ENCODE results near the gene LIX1. TPM values are rescaled to one million over a fixed set of nuclear protein-coding genes. Genes with fewer than 3 reads are reported as not detected.
"Not testable (repeated sequence)": the region's sequence is repeated elsewhere in the genome, so short reads cannot be mapped to it uniquely, and the experiment has no call there.

Gene LIX1
- polyA plus RNA-seq, 6 donors from 2014 or later: 0.93 to 3.3 (median 1.2) TPM

DNA sequence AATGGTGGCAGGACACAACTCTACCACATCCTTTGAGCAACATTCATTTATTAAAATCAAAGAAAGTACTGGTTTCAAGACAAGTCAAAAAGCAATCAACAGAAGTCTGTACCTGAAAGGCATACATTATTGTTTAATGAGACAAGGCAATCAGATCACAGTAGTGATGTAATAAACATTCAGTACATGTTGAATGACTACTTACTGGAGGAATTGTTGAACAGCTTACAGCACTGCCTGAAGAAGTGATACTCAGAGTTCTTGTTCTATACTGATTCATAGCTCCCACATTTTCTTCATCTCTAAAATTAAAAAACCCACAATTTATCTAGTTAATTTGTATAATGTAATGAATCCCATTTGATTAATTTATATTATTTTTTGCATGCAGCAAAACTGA lies 22.4 kb upstream of the LIX1 start:
- DNase-seq: no peak
- peaks cover 0 to 1% of the 10 kb centered on the region in 2 donors for H3K36me3 Mint-ChIP-seq
- peaks cover 6 to 14% (median 7%) of the 10 kb centered on the region in 3 donors for H3K4me1 Mint-ChIP-seq
- no peak overlapping the region for H3K27ac Mint-ChIP-seq
- no peaks in the 10 kb centered on the region for H3K27me3 Mint-ChIP-seq
- ATAC-seq (ENCODE audit: low read depth in 2 of 2): no peak
- no peak overlapping the region for H3K4me3 Mint-ChIP-seq
- H3K9me3 Mint-ChIP-seq: no peaks in the 10 kb centered on the region

DNA sequence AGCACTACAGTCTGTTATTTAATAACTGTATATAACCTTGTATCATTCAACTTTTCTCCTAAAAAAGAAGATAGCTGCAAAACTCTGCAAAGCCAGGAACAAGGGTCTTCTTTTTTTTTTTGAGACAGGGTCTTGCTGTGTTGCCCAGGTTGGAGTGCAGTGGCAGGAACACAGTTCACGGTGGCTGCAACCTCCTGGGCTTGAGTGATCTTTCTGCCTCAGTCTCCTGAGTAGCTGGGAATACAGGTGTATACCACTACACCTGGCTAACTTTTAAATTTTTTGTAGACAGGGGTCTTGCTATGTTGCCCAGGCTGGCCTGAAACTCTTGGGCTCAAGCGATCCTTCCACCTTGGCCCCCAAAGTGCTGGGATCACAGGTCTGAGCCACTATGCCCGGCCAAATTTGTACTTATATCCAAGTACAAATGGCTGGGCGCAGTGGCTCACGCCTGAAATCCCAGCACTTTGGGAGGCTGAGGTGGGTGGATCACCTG lies 21.4 kb upstream of the LIX1 start:
- peaks cover 0 to under 1% (median 0%) of the 10 kb centered on the region in 7 donors for H3K9me3 Mint-ChIP-seq
- H3K27ac Mint-ChIP-seq: peak overlapping the region in 2 of 6 donors; percentile 47 to 50
- peaks cover 6 to 16% (median 7%) of the 10 kb centered on the region in 3 donors for H3K4me1 Mint-ChIP-seq
- H3K4me3 Mint-ChIP-seq: no peak overlapping the region
- no peaks in the 10 kb centered on the region for H3K27me3 Mint-ChIP-seq
- ATAC-seq (ENCODE audit: low read depth in 2 of 2) (no peak), DNase-seq (no peak)
- H3K36me3 Mint-ChIP-seq: peaks cover 3 to 12% of the 10 kb centered on the region in 2 donors

DNA sequence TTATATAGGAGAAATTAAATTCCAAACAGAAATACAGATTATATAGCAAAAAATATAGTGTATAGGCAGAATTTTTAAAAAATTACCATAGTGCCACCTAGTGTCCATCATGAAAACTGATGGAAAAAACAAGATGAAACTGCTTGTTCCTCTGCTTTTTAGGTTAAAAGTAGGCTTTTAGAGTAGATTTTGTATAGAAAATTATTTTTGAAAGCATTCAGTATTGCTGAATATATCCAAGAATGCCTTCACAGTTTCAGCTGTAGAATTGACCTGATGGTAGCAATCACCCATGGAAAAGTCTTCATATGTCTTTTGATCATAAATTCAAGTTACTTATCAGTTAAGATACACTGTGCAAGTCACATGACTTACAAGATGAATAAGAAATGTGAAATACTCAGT lies 21.0 kb upstream of the LIX1 start:
- Mint-ChIP-seq H3K4me3 (no peak overlapping the region), H3K27me3 (no peaks in the 10 kb centered on the region), H3K27ac (no peak overlapping the region), H3K36me3 (peaks cover 7 to 16% of the 10 kb centered on the region in 2 donors), H3K9me3 (peaks cover 0 to 5% (median 4%) of the 10 kb centered on the region in 7 donors), H3K4me1 (peaks cover 6 to 18% (median 7%) of the 10 kb centered on the region in 3 donors)
- DNase-seq (no peak), ATAC-seq (ENCODE audit: low read depth in 2 of 2) (no peak)

DNA sequence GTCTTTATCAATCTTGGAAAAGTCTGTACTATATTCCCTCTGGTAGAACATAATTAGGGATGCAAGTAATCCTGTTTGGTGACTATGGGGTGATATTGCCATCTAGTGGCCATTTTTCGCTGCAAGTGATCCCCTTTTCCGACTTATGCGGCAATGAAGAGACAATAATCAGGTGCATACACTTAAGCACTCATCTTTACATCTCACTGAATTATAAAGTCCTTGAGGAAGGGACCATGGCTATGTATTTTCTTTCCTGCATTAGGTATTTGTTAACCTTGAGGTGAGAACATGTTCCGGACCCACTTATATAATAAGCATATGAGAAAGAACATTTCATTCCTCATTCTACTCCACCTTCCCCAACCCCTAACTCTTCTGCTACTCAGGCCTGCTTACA lies 19.6 kb upstream of the LIX1 start:
- DNase-seq (peak; percentile 47), ATAC-seq (ENCODE audit: low read depth in 2 of 2) (peak; percentile 51 to 55)
- Mint-ChIP-seq H3K36me3 (peaks cover 21 to 29% of the 10 kb centered on the region in 2 donors), H3K27ac (peak overlapping the region in 2 of 6 donors; percentile 7 to 17), H3K27me3 (no peaks in the 10 kb centered on the region), H3K4me1 (peaks cover 0 to 8% (median 0%) of the 10 kb centered on the region in 3 donors), H3K4me3 (no peak overlapping the region), H3K9me3 (peaks cover 6 to 18% (median 17%) of the 10 kb centered on the region in 7 donors)

DNA sequence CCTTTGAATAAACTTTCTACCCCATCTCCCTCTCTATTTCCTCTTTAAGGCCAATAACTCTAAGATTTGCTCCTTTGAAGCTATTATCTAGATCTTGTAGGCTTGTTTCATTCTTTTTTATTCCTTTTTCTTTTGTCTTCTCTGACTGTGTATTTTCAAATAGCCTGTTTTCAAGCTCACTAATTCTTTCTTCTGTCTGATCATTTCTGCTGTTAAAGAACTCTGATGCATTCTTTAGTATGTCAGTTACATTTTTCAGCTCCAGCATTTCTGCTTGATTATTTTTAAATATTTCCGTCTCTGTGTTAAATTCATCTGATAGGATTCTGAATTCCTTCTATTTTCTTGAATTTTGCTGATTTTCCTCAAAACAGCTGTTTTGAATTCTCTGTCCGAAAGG lies 15.3 kb upstream of the LIX1 start:
- peaks cover 9 to 31% (median 26%) of the 10 kb centered on the region in 7 donors for H3K9me3 Mint-ChIP-seq
- peak overlapping the region in 2 of 6 donors; percentile 3 to 72 for H3K27ac Mint-ChIP-seq
- H3K4me1 Mint-ChIP-seq: peaks cover 4 to 10% (median 6%) of the 10 kb centered on the region in 3 donors
- H3K27me3 Mint-ChIP-seq: no peaks in the 10 kb centered on the region
- DNase-seq (no peak), ATAC-seq (ENCODE audit: low read depth in 2 of 2) (no peak)
- peaks cover 39 to 46% of the 10 kb centered on the region in 2 donors for H3K36me3 Mint-ChIP-seq
- H3K4me3 Mint-ChIP-seq: no peak overlapping the region

DNA sequence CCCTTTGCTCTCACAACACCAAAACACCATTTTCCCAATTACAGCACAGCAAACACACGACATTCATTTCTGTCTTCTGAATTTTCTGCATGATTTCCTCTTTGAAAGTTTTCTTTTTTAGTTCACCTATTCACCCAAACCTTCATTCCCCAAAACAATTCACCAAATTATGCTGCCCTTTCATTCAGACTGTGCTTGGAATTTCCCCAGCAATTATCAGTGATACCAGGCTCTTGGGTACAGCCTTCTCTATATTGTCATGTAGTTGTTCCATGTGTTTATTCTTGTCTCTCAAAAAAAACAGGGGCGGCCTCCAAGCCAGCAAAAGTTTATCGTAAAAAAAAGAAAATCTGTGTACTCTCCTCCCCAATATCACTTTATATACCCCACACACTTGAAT lies 9.0 kb upstream of the LIX1 start:
- ATAC-seq (ENCODE audit: low read depth in 2 of 2) (no peak), DNase-seq (no peak)
- peaks cover 0 to 6% (median 6%) of the 10 kb centered on the region in 3 donors for H3K4me1 Mint-ChIP-seq
- no peaks in the 10 kb centered on the region for H3K27me3 Mint-ChIP-seq
- H3K36me3 Mint-ChIP-seq: peaks cover 10 to 12% of the 10 kb centered on the region in 2 donors
- H3K4me3 Mint-ChIP-seq: no peak overlapping the region
- peak overlapping the region in 1 of 6 donors; percentile 76 for H3K27ac Mint-ChIP-seq
- H3K9me3 Mint-ChIP-seq: peaks cover 0 to 7% (median 3%) of the 10 kb centered on the region in 7 donors

GRCh38 chr5:97150401-97150800 lies 8.0 kb upstream of the LIX1 start:
- ATAC-seq (ENCODE audit: low read depth in 2 of 2): no peak
- H3K27me3 Mint-ChIP-seq: no peaks in the 10 kb centered on the region
- H3K9me3 Mint-ChIP-seq: peaks cover 0 to 2% (median 0%) of the 10 kb centered on the region in 7 donors
- H3K4me1 Mint-ChIP-seq: peaks cover 0 to 6% (median 2%) of the 10 kb centered on the region in 3 donors
- DNase-seq: no peak
- H3K36me3 Mint-ChIP-seq: peaks cover under 1 to 2% of the 10 kb centered on the region in 2 donors
- H3K4me3 Mint-ChIP-seq: no peak overlapping the region
- H3K27ac Mint-ChIP-seq: peak overlapping the region in 4 of 6 donors; percentile 12 to 88 (median 65)

- no peak for DNase-seq
- no peaks in the 10 kb centered on the region for H3K36me3 Mint-ChIP-seq
- ATAC-seq (ENCODE audit: low read depth in 2 of 2): no peak
- H3K9me3 Mint-ChIP-seq: peaks cover 0 to 2% (median 0%) of the 10 kb centered on the region in 7 donors
- H3K27ac Mint-ChIP-seq: peak overlapping the region in 1 of 6 donors; percentile 15
- H3K4me1 Mint-ChIP-seq: peaks cover 0 to 6% (median 0%) of the 10 kb centered on the region in 3 donors
- no peak overlapping the region for H3K4me3 Mint-ChIP-seq
- no peaks in the 10 kb centered on the region for H3K27me3 Mint-ChIP-seq
These were observed 7.3 kb upstream of the LIX1 start for GRCh38 chr5:97149709-97150108.

DNA sequence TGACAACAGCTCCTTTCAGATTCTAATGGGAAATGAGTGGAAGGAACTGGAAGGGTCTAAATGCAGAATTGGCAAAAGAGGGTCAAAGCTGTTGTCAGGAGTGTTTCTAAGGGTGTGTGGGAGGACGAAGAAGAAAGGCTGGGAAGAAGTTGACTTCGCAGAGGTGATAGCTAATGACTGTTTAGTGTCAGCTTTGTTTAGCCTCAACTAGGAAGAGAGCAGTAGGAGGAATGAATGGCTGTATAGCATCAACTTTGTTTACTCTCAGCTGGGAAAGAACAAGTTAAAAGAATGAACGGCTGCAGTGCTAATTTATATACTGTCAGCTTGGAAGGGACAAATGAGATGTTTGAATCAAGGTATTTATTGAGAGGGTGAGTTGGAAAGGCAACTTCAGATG lies 5.9 kb upstream of the LIX1 start:
- no peak for ATAC-seq (ENCODE audit: low read depth in 2 of 2)
- Mint-ChIP-seq H3K27ac (peak overlapping the region in 1 of 6 donors; percentile 1), H3K4me1 (no peaks in the 10 kb centered on the region), H3K9me3 (peaks cover 0 to 2% (median 0%) of the 10 kb centered on the region in 7 donors), H3K4me3 (no peak overlapping the region), H3K27me3 (no peaks in the 10 kb centered on the region), H3K36me3 (no peaks in the 10 kb centered on the region)
- no peak for DNase-seq

DNA sequence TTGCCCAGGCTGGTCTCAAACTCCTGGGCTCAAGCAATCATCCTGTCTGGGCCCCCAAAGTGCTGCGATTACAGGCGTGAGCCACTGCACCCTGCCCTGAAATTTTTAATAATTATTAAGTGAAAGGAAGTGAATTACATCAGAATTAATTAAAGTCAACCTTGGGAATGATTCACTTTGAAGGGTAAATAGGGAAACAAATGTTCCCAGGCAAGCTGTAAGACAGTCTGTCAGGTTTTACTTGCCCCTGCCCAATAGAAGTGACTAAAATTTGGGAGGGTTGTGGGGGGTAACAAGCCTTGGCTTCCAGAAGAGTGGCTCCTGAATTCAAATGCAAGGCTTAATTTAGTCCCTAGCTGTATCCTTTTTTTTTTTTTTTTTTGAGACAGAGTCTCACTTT lies 1.3 kb upstream of the LIX1 start:
- Mint-ChIP-seq H3K36me3 (no peaks in the 10 kb centered on the region), H3K4me1 (no peaks in the 10 kb centered on the region), H3K9me3 (no peaks in the 10 kb centered on the region), H3K27ac (peak overlapping the region in 1 of 6 donors; percentile 10), H3K27me3 (no peaks in the 10 kb centered on the region), H3K4me3 (no peak overlapping the region)
- ATAC-seq (ENCODE audit: low read depth in 2 of 2) (no peak), DNase-seq (no peak)

DNA sequence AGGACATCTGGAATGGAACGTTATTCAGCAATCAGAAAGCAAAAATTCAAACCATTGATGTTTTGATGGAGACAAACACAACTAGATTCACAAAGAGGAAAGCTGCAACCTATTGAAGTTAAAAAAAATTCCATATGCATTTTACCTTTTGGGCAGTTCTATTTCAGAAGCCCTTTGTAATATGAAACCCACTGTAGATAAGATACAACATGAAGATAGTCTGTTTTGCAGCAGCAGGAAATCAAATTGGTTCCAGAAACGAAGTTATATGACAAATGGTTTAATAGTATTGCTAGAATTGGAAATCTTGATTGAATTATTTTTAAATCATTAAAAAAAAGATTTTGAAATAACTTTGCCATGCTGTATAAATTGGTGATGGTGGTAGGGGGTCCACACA lies 872 bp downstream of the LIX1 start:
- H3K4me3 Mint-ChIP-seq: no peak overlapping the region
- DNase-seq (no peak), ATAC-seq (ENCODE audit: low read depth in 2 of 2) (no peak)
- no peaks in the 10 kb centered on the region for H3K27me3 Mint-ChIP-seq
- no peak overlapping the region for H3K27ac Mint-ChIP-seq
- no peaks in the 10 kb centered on the region for H3K9me3 Mint-ChIP-seq
- H3K4me1 Mint-ChIP-seq: no peaks in the 10 kb centered on the region
- H3K36me3 Mint-ChIP-seq: no peaks in the 10 kb centered on the region

- DNase-seq: no peak
- ATAC-seq (ENCODE audit: low read depth in 2 of 2): no peak
- Mint-ChIP-seq H3K27me3 (no peaks in the 10 kb centered on the region), H3K9me3 (no peaks in the 10 kb centered on the region), H3K4me3 (no peak overlapping the region), H3K4me1 (no peaks in the 10 kb centered on the region), H3K36me3 (no peaks in the 10 kb centered on the region), H3K27ac (no peak overlapping the region)
These were observed 1.4 kb downstream of the LIX1 start for GRCh38 chr5:97141031-97141430.

- not testable (repeated sequence) for H3K4me3 Mint-ChIP-seq; H3K4me1 Mint-ChIP-seq; DNase-seq; H3K27me3 Mint-ChIP-seq; H3K36me3 Mint-ChIP-seq; H3K9me3 Mint-ChIP-seq; ATAC-seq (ENCODE audit: low read depth in 2 of 2)
- H3K27ac Mint-ChIP-seq: peak overlapping the region in 2 of 6 donors; percentile 75 to 88
These were observed 2.2 kb downstream of the LIX1 start for GRCh38 chr5:97140250-97140649.

- Mint-ChIP-seq H3K4me1 (peaks cover 14 to 25% (median 20%) of the 10 kb centered on the region in 3 donors), H3K27me3 (no peaks in the 10 kb centered on the region), H3K36me3 (peaks cover 2 to 3% of the 10 kb centered on the region in 2 donors), H3K4me3 (no peak overlapping the region), H3K9me3 (no peaks in the 10 kb centered on the region), H3K27ac (peak overlapping the region in 2 of 6 donors; percentile 33 to 58)
- DNase-seq (no peak), ATAC-seq (ENCODE audit: low read depth in 2 of 2) (no peak)
These were observed 5.9 kb downstream of the LIX1 start for GRCh38 chr5:97136475-97136874.

Measured in naive B cell (primary cell).